Measurements from ENCODE around the gene DYSF. TPM values are rescaled to one million over a fixed set of nuclear protein-coding genes. Genes with fewer than 3 reads are reported as not detected.

DYSF gene
- total RNA-seq, 2 donors from 2014 or later, result 1.4 to 3.1 TPM

DNA sequence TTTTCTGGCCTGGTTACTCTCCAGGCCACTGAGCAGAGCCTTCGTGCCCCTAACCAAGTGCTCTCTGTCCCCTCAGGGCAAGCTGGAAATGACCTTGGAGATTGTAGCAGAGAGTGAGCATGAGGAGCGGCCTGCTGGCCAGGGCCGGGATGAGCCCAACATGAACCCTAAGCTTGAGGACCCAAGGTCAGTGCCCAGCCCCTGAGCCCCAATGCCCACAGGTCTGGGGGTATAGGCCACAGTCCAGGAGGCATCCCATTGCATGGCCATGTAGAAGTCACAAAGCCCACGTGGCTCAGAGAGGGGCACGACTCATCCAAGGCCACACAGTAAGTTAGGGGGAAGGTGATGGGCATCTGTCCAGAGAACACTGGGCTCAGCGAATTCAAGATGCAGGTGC is 227.6 kb downstream of the DYSF start:
- WGBS, 2 experiments (ENCODE audit: insufficient coverage in 1 of 2, insufficient read length in 1 of 2), result 91 to 92% methylated on average over 5 to 6 of the region's 6 CpGs
- H3K27me3 Mint-ChIP-seq (ENCODE audit: insufficient read depth), result no peaks in the 10 kb centered on the region
- Histone ChIP-seq H3K4me1 (ENCODE audit: control insufficient read depth, insufficient read depth, low read length) (no peaks in the 10 kb centered on the region), H3K9ac (ENCODE audit: extremely low read depth, low read length, poor library complexity, severe bottlenecking) (no peak overlapping the region), H3K27me3 (ENCODE audit: control insufficient read depth, insufficient read depth, low read length, poor library complexity, severe bottlenecking) (no peaks in the 10 kb centered on the region), H3K36me3 (ENCODE audit: control insufficient read depth, insufficient read depth, low read length) (no peaks in the 10 kb centered on the region), H3K9me3 (ENCODE audit: control insufficient read depth, low read length) (no peaks in the 10 kb centered on the region), H3K4me3 (ENCODE audit: low read length) (no peak overlapping the region), H3K27ac (ENCODE audit: low read depth, low read length) (no peak overlapping the region)
- no peaks in the 10 kb centered on the region for H3K4me1 Mint-ChIP-seq
- H3K9me3 Mint-ChIP-seq, result no peaks in the 10 kb centered on the region
- no peak for DNase-seq
- no peak for TF ChIP-seq CTCF (conservative IDR thresholded peaks at IDR 0.05)
- H3K36me3 Mint-ChIP-seq (ENCODE audit: low read depth), result no peaks in the 10 kb centered on the region
- no peak overlapping the region for H3K4me3 Mint-ChIP-seq
- no peak overlapping the region for H3K27ac Mint-ChIP-seq

GRCh38 chr2:71681626-71682025 is 228.3 kb downstream of the DYSF start:
- H3K36me3 Mint-ChIP-seq (ENCODE audit: low read depth), result no peaks in the 10 kb centered on the region
- H3K9me3 ChIP-seq (ENCODE audit: control insufficient read depth, low read length), result no peaks in the 10 kb centered on the region
- 86 to 100% methylated on average over 4 to 5 of the region's 5 CpGs for WGBS, 2 experiments (ENCODE audit: insufficient coverage in 1 of 2, insufficient read length in 1 of 2)
- H3K27me3 Mint-ChIP-seq (ENCODE audit: insufficient read depth), result no peaks in the 10 kb centered on the region
- no peaks in the 10 kb centered on the region for H3K27me3 ChIP-seq (ENCODE audit: control insufficient read depth, insufficient read depth, low read length, poor library complexity, severe bottlenecking)
- DNase-seq, result no peak
- no peaks in the 10 kb centered on the region for H3K4me1 Mint-ChIP-seq
- no peak overlapping the region for H3K4me3 ChIP-seq (ENCODE audit: low read length)
- H3K4me3 Mint-ChIP-seq, result no peak overlapping the region
- H3K27ac Mint-ChIP-seq, result no peak overlapping the region
- no peak overlapping the region for H3K9ac ChIP-seq (ENCODE audit: extremely low read depth, low read length, poor library complexity, severe bottlenecking)
- H3K27ac ChIP-seq (ENCODE audit: low read depth, low read length), result no peak overlapping the region
- no peak for TF ChIP-seq CTCF (conservative IDR thresholded peaks at IDR 0.05)
- no peaks in the 10 kb centered on the region for H3K4me1 ChIP-seq (ENCODE audit: control insufficient read depth, insufficient read depth, low read length)
- no peaks in the 10 kb centered on the region for H3K36me3 ChIP-seq (ENCODE audit: control insufficient read depth, insufficient read depth, low read length)
- no peaks in the 10 kb centered on the region for H3K9me3 Mint-ChIP-seq

DNA sequence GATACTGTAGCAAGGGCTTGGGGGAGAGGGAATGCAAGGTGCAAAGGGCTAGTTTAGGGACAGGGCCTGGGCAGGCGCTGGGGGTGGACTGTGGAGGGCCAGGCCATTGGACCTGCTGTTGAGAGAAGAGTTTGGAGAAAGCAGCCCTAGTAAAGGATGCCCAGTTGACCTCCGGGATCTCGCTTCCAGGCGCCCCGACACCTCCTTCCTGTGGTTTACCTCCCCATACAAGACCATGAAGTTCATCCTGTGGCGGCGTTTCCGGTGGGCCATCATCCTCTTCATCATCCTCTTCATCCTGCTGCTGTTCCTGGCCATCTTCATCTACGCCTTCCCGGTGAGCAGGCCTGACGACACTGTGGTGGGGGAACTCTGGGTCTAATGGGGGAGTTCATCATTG is 229.0 kb downstream of the DYSF start:
- no peaks in the 10 kb centered on the region for H3K36me3 Mint-ChIP-seq (ENCODE audit: low read depth)
- Histone ChIP-seq H3K36me3 (ENCODE audit: control insufficient read depth, insufficient read depth, low read length) (no peaks in the 10 kb centered on the region), H3K27me3 (ENCODE audit: control insufficient read depth, insufficient read depth, low read length, poor library complexity, severe bottlenecking) (no peaks in the 10 kb centered on the region), H3K27ac (ENCODE audit: low read depth, low read length) (no peak overlapping the region), H3K9ac (ENCODE audit: extremely low read depth, low read length, poor library complexity, severe bottlenecking) (no peak overlapping the region), H3K9me3 (ENCODE audit: control insufficient read depth, low read length) (no peaks in the 10 kb centered on the region), H3K4me1 (ENCODE audit: control insufficient read depth, insufficient read depth, low read length) (no peaks in the 10 kb centered on the region), H3K4me3 (ENCODE audit: low read length) (no peak overlapping the region)
- no peak overlapping the region for H3K27ac Mint-ChIP-seq
- no peak for DNase-seq
- H3K4me1 Mint-ChIP-seq, result no peaks in the 10 kb centered on the region
- H3K4me3 Mint-ChIP-seq, result no peak overlapping the region
- WGBS, 2 experiments (ENCODE audit: insufficient coverage in 1 of 2, insufficient read length in 1 of 2), result 79 to 94% methylated on average over 5 to 11 of the region's 11 CpGs
- H3K27me3 Mint-ChIP-seq (ENCODE audit: insufficient read depth), result no peaks in the 10 kb centered on the region
- no peaks in the 10 kb centered on the region for H3K9me3 Mint-ChIP-seq
- TF ChIP-seq CTCF (conservative IDR thresholded peaks at IDR 0.05), result no peak

Measured in endodermal cell (in vitro differentiated cells).